Epithelial cell of prostate (primary cell): Measurements from ENCODE around the gene FBXW8.

Experiments
- DNase-seq: peaks from one replicate; pipeline ENCODE4 v3.0.0-alpha.2; 2011; ENCODE audit warnings: low read depth, low spot score
- H3K27ac ChIP-seq: fragments of 450-650 bp; 2 replicates; pipeline ENCODE4 v1.5.1; 2017; ENCODE audit warnings: mild to moderate bottlenecking

Gene FBXW8

GRCh38 chr12:117033382-117034221, 122.9 kb downstream of the FBXW8 start:
- no peak for DNase-seq
- H3K27ac ChIP-seq: no peak overlapping the region

- no peak overlapping the region for H3K27ac ChIP-seq
Observed at GRCh38 chr12:117034249-117034648, 123.5 kb downstream of the FBXW8 start.

GRCh38 chr12:117034701-117035151, 124.0 kb downstream of the FBXW8 start:
- H3K27ac ChIP-seq: no peak overlapping the region

More at GRCh38 chr12:117034249-117034648, 123.5 kb downstream of the FBXW8 start:
- no peak for DNase-seq

GRCh38 chr12:117035287-117035686, 124.5 kb downstream of the FBXW8 start:
- no peak for DNase-seq
- no peak overlapping the region for H3K27ac ChIP-seq

More at GRCh38 chr12:117034701-117035151, 124.0 kb downstream of the FBXW8 start:
- no peak for DNase-seq

GRCh38 chr12:117036046-117036445, 125.3 kb downstream of the FBXW8 start:
- H3K27ac ChIP-seq: no peak overlapping the region
- DNase-seq: no peak

GRCh38 chr12:117036547-117036946, 125.8 kb downstream of the FBXW8 start:
- DNase-seq: no peak
- no peak overlapping the region for H3K27ac ChIP-seq

- no peak overlapping the region for H3K27ac ChIP-seq
Observed at GRCh38 chr12:117037289-117038022, 126.7 kb downstream of the FBXW8 start.

GRCh38 chr12:117038023-117038680, 127.4 kb downstream of the FBXW8 start:
- DNase-seq: no peak
- H3K27ac ChIP-seq: no peak overlapping the region

More at GRCh38 chr12:117037289-117038022, 126.7 kb downstream of the FBXW8 start:
- no peak for DNase-seq

GRCh38 chr12:117038919-117039318, 128.2 kb downstream of the FBXW8 start:
- DNase-seq: no peak
- H3K27ac ChIP-seq: no peak overlapping the region

- no peak overlapping the region for H3K27ac ChIP-seq
- no peak for DNase-seq
Observed at GRCh38 chr12:117039891-117040309, 129.2 kb downstream of the FBXW8 start.

GRCh38 chr12:117040496-117040895, 129.7 kb downstream of the FBXW8 start:
- DNase-seq: no peak
- H3K27ac ChIP-seq: no peak overlapping the region

GRCh38 chr12:117041798-117042170, 131.0 kb downstream of the FBXW8 start:
- DNase-seq: no peak
- no peak overlapping the region for H3K27ac ChIP-seq

- no peak overlapping the region for H3K27ac ChIP-seq
- no peak for DNase-seq
Observed at GRCh38 chr12:117042171-117042842, 131.6 kb downstream of the FBXW8 start.

- no peak for DNase-seq
- no peak overlapping the region for H3K27ac ChIP-seq
Observed at GRCh38 chr12:117042862-117043261, 132.1 kb downstream of the FBXW8 start.

GRCh38 chr12:117044311-117044710, 133.6 kb downstream of the FBXW8 start:
- no peak for DNase-seq
- H3K27ac ChIP-seq: no peak overlapping the region

- no peak overlapping the region for H3K27ac ChIP-seq
- no peak for DNase-seq
Observed at GRCh38 chr12:117044790-117045159, 134.0 kb downstream of the FBXW8 start.

- no peak overlapping the region for H3K27ac ChIP-seq
- no peak for DNase-seq
Observed at GRCh38 chr12:117045160-117046010, 134.6 kb downstream of the FBXW8 start.

- H3K27ac ChIP-seq: no peak overlapping the region
- DNase-seq: no peak
Observed at GRCh38 chr12:117046011-117046369, 135.2 kb downstream of the FBXW8 start.

GRCh38 chr12:117046425-117046824, 135.7 kb downstream of the FBXW8 start:
- H3K27ac ChIP-seq: no peak overlapping the region
- no peak for DNase-seq
